Measurements from ENCODE around the gene SPTA1.

The SPTA1 gene

GRCh38 chr1:158563853-158564252 is 122.7 kb downstream of the SPTA1 start:
- no peak for DNase-seq

Measured in CD4-positive, alpha-beta T cell treated with Interferon alpha-2 for 1 hour (primary cell).